SK-N-MC (cell line): ENCODE data around the gene KLHL13.

ENCODE experiments used
- EZH2 ChIP-seq: fragments of 200-600 bp; sonication (generic); IDR thresholded peaks from one replicate; pipeline ENCODE4 v1.6.1; 2017; ENCODE audit warnings: antibody characterized with exemption
- POLR2AphosphoS5 ChIP-seq: IDR thresholded peaks from 2 replicates; pipeline ENCODE4 v1.6.1; 2012; ENCODE audit warnings: mild to moderate bottlenecking, low read depth, low read length, borderline replicate concordance

DNA sequence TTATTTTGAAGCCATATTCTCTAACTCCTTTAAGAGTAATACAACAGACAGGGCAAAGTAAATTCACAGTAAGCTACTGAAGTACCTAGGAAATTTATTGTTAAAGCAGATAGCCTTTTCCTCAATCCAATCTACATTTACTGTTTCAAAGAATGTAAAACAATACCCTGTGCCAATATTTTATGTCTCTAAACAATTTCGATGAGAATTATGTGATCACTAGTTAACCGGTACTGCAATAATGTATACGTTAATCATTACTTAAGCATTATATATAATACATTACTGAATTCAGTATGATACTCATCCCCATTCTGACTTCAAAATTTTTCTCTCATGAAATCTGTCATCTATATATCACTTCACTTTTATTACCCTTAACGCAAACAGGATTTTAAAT is 28.5 kb downstream of the KLHL13 start:
- TF ChIP-seq POLR2AphosphoS5 (no peak), EZH2 (no peak)
